Measurements from ENCODE around the gene PDE6G.
"Not testable (repeated sequence)": the region's sequence is repeated elsewhere in the genome, so short reads cannot be mapped to it uniquely, and the experiment has no call there.

PDE6G gene

DNA sequence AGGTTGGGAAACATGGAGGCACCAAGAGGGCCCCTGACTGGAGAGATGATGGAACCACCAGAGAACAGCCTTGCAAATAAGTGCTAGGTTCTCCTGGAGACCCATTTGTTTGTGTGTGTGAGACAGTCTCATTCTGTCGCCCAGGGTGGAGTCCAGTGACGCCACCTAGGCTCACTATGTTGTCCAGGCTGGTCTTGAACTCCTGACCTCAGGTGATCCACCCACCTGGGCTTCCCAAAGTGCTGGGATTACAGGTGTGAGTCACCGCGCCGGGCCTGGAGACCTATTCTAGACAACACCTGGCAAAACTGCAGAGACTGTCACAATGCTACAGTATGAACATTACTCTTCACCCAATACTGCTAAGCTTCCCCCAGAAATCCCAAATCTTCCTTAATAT, 20.9 kb downstream of the PDE6G start:
- no peak for DNase-seq (ENCODE audit: low read depth in 2 of 2)

GRCh38 chr17:81631482-81631881, 24.9 kb downstream of the PDE6G start:
- DNase-seq (ENCODE audit: low read depth in 2 of 2), result no peak

DNA sequence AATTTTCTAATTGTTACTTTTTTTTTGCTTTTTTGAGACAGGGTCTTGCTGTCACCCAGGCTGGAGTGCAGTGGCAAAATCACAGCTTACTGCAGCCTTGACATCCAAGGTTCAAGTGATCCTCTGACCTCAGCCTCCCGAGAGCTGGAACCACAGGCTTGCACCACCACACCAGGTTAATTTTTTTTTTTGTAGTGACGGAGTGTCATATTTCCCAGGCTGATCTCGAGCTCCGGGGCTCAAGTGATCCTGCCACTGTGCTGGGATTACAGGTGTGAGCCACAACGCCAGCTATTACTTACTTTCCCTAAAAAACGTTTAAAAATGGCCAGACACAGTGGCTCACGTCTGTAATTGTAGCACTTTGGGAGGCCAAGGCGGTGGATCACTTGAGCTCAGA, 26.1 kb downstream of the PDE6G start:
- no peak for DNase-seq (ENCODE audit: low read depth in 2 of 2)

- no peak for DNase-seq (ENCODE audit: low read depth in 2 of 2)
Observed at GRCh38 chr17:81621494-81622130, 34.7 kb downstream of the PDE6G start.

- DNase-seq (ENCODE audit: low read depth in 2 of 2), result not testable (repeated sequence)
Observed at GRCh38 chr17:81618307-81618706, 38.0 kb downstream of the PDE6G start.

DNA sequence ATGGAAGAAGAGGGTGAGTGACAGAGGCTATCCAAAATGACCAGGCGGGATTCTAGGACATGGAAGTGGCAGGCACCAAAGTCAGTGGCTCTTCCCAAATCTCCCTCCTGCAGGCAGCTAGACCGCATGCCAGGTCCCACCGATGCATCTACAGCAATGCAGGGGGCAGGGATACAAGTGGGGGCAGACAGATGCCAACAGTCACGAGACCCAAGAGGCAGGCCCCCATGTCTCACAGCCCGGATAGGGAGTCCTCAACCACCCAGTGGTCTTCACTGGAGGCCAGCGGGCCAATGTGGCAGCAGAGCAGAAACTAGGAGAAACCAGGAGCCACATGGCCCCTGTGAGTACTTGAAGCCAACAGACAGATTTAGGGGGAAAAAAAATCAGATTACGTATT, 39.5 kb downstream of the PDE6G start:
- no peak for DNase-seq (ENCODE audit: low read depth in 2 of 2)

GRCh38 chr17:81615401-81615930, 40.9 kb downstream of the PDE6G start:
- DNase-seq (ENCODE audit: low read depth in 2 of 2), result no peak

DNA sequence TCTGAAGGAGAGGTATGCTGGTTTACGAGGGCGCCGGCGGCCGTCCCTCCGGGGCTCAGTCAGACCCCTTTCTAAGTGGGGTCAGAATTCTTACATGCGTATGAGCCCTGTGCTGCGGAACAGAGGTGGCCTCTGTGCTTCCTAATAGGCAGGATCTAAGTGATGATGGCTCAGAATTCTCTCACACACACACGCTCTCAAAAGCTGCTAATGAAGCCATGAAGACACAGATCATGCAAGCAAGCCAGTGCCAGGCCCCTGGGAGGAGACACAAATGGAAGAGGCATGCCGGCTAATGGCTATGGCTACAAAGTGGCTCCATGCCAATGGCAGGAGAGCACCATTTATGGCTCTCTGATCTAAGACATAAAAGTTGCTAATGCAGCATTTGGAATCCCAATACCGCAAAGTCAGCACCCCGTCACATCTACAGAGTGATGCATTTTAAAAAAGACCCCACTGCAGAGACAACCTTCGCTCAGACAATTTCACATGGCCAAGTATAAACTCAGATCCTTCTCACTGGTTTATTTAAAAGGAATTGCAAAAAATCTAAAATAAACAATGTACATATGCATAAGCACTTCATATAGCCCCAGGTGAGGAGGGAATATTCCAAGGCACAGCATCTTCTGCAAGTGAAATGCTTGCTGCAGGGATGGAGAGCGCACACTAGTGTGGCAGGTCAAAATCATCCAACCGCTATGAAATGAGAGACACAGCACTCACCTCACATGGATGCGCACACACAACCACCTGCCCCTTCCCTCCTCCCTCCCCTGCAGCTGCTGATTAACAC, 44.0 kb downstream of the PDE6G start:
- DNase-seq (ENCODE audit: low read depth in 2 of 2), result no peak

GRCh38 chr17:81609541-81610311, 46.6 kb downstream of the PDE6G start:
- DNase-seq (ENCODE audit: low read depth in 2 of 2), result no peak

DNA sequence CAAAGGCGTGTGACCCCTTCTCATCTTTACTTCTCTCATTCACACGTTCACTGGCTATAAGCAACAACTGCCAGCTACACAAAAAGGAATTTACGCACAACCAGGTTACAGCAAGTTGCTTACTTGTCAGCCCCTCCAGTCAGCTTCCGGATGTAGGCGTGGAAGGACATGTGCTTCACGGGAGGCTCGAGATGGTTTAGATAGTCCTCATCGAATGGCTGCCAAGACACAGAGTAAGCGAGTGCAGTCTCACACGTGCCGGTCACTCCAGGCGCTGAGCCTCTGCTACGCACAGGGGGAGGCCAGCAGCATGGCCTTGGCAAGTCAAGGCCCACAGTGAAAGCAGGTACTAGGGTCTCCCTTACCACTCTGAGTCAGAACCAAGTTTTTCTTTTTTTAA, 47.7 kb downstream of the PDE6G start:
- no peak for DNase-seq (ENCODE audit: low read depth in 2 of 2)

- DNase-seq (ENCODE audit: low read depth in 2 of 2), result no peak
Observed at GRCh38 chr17:81608082-81608481, 48.3 kb downstream of the PDE6G start.

DNA sequence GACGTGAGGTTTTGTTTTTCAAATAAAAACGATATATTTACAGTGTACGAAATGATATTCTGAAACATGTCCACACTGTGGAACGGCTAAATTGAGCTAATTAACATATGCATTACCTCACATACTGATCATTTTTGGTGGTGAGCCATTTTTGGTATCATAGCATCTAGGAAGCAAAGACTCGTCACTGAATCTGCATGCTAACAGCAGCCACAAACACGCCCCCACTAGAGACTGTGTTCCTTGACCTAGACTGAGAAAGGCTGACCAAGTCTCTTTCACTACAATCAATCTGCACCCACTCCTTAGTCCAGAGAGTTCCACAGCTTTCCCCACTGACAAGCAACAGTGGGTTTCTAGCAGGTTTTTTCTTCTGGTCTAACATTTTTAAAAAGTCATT, 48.9 kb downstream of the PDE6G start:
- no peak for DNase-seq (ENCODE audit: low read depth in 2 of 2)

GRCh38 chr17:81603846-81604610, 52.3 kb downstream of the PDE6G start:
- no peak for DNase-seq (ENCODE audit: low read depth in 2 of 2)

- peak in 1 of 2 donors; percentile 16 for DNase-seq (ENCODE audit: low read depth in 2 of 2)
Observed at GRCh38 chr17:81601525-81602120, 54.7 kb downstream of the PDE6G start.

Measured in stimulated activated CD8-positive, alpha-beta memory T cell treated with anti-CD3 and anti-CD28 coated beads, Interleukin-2, amount 100 ng/mL, for 1 hour (primary cell).